CD4-positive, alpha-beta memory T cell (primary cell): ENCODE results near the gene LTBP4. TPM values are rescaled to one million over a fixed set of nuclear protein-coding genes. Genes with fewer than 3 reads are reported as not detected.

Experiments
- CTCF ChIA-PET: fragments of 350-600 bp; sonication (Branson Sonifier 250); formaldehyde crosslinking; loops from one replicate; lab custom pipeline; 2021; ENCODE audit warnings: inconsistent platforms; ENCODE audit not compliant: partially characterized antibody; lab: Charles Lee
- POLR2A ChIA-PET: fragments of 350-600 bp; sonication (Branson Sonifier 250); formaldehyde crosslinking; loops from one replicate; lab custom pipeline; 2021; ENCODE audit not compliant: partially characterized antibody; lab: Charles Lee
- DNase-seq, 5 donors: peaks; one replicate each; pipeline versions ENCODE4 v3.0.0 to v3.0.0-alpha.2; 2020 to 2022; ENCODE audit warnings: mixed read lengths in 1 of 5
- H3K27ac ChIP-seq: one replicate; pipeline ENCODE4 v1.7.0; 2013; ENCODE audit warnings: low read depth, low read length
- H3K27me3 ChIP-seq: 2 replicates; pipeline ENCODE4 v1.7.0; 2013; ENCODE audit warnings: mild to moderate bottlenecking, low read length, moderate library complexity; ENCODE audit not compliant: insufficient read depth
- H3K36me3 ChIP-seq: 2 replicates; pipeline ENCODE4 v1.7.0; 2013; ENCODE audit warnings: mild to moderate bottlenecking, low read length, moderate library complexity; ENCODE audit not compliant: insufficient read depth
- H3K4me1 ChIP-seq: 2 replicates; pipeline ENCODE4 v1.7.0; 2013; ENCODE audit warnings: mild to moderate bottlenecking, low read length, moderate library complexity; ENCODE audit not compliant: insufficient read depth
- H3K4me3 ChIP-seq, 2 donors: one replicate each; pipeline ENCODE4 v1.7.0; 2013; ENCODE audit warnings: low read length in 2 of 2, mild to moderate bottlenecking in 1 of 2
- H3K9me3 ChIP-seq, 2 donors: one replicate each; pipeline ENCODE4 v1.7.0; 2013; ENCODE audit warnings: low read length in 2 of 2, control low read depth in 1 of 2; ENCODE audit not compliant: control insufficient read depth in 1 of 2
- H3K27ac Mint-ChIP-seq, 7 donors: one replicate each; pipeline ENCODE4 v1.8.0; 2020 to 2021; ENCODE audit warnings: mixed read lengths in 7 of 7, mild to moderate bottlenecking in 6 of 7, inconsistent platforms in 3 of 7, moderate library complexity in 3 of 7
- H3K27me3 Mint-ChIP-seq, 2 donors: one replicate each; pipeline ENCODE4 v1.8.0; 2020 to 2021; ENCODE audit warnings: mixed read lengths in 2 of 2
- H3K36me3 Mint-ChIP-seq, 2 donors: one replicate each; pipeline ENCODE4 v1.8.0; 2020 to 2021; ENCODE audit warnings: mixed read lengths in 2 of 2, inconsistent platforms in 1 of 2, mild to moderate bottlenecking in 1 of 2
- H3K4me1 Mint-ChIP-seq, 4 donors: one replicate each; pipeline ENCODE4 v1.8.0; 2020 to 2021; ENCODE audit warnings: mixed read lengths in 4 of 4, mild to moderate bottlenecking in 1 of 4
- H3K4me3 Mint-ChIP-seq, 8 donors: one replicate each; pipeline ENCODE4 v1.8.0; 2020 to 2021; ENCODE audit warnings: mixed read lengths in 8 of 8, mild to moderate bottlenecking in 7 of 8, moderate library complexity in 6 of 8, inconsistent platforms in 3 of 8
- H3K9me3 Mint-ChIP-seq, 8 donors: one replicate each; pipeline ENCODE4 v1.8.0; 2020 to 2021; ENCODE audit warnings: mixed read lengths in 8 of 8, mild to moderate bottlenecking in 5 of 8, inconsistent platforms in 3 of 8, moderate library complexity in 1 of 8
- intact Hi-C: fragments of 100-400 bp; cut with micrococcal nuclease; formaldehyde crosslinking; loops from one replicate; pipeline ENCODE4 v1.15.1; 2023
- polyA plus RNA-seq, 2 donors: library from polyadenylated mRNA; unstranded; fragments of 300-500 nt; fragmentation: Illumina TruSeq; gene quantifications; one replicate each; pipeline ENCODE4 v1.2.3, GENCODE V29; 2021
- total RNA-seq, 2 experiments: library from RNA; stranded (reverse); gene quantifications; one replicate each; pipeline ENCODE4 v1.2.3, GENCODE V29; 2021

LTBP4 gene
- total and polyA plus RNA-seq, 4 experiments from 2014 or later, result 26.0 to 158 (median 103) TPM

GRCh38 chr19:40599902-40600569 lies 1.1 kb upstream of the LTBP4 start:
- CTCF ChIA-PET, result interaction anchor here (0.5 to 6.8 kb wide), 10 partner anchors 10 to 295 kb away, joined by 3 to 57 read pairs (median 8); no protein-coding TSS in a partner anchor
- POLR2A ChIA-PET, result interaction anchor here (0.6 to 7.8 kb wide), 4 partner anchors 10 to 180 kb away, joined by 3 to 71 read pairs (median 10); no protein-coding TSS in a partner anchor
- Histone ChIP-seq H3K36me3 (no peaks in the 10 kb centered on the region), H3K27ac (no peak overlapping the region), H3K4me1 (peaks cover 72% of the 10 kb centered on the region), H3K9me3 (no peaks in the 10 kb centered on the region), H3K27me3 (peaks cover 26% of the 10 kb centered on the region), H3K4me3 (no peak overlapping the region)
- DNase-seq, result peak in 1 of 5 donors; percentile 42
- Mint-ChIP-seq H3K9me3 (peaks cover 0 to 3% (median 0%) of the 10 kb centered on the region in 8 donors), H3K27me3 (peaks cover 19 to 29% of the 10 kb centered on the region in 2 donors), H3K27ac (peak overlapping the region in 6 of 7 donors; percentile 0 to 81 (median 46)), H3K36me3 (no peaks in the 10 kb centered on the region), H3K4me1 (peaks cover 37 to 69% (median 51%) of the 10 kb centered on the region in 4 donors), H3K4me3 (peak overlapping the region in 7 of 8 donors; percentile 68 to 84 (median 78))
- intact Hi-C loops, result loop anchor here (1.0 to 5.0 kb wide), 3 partner anchors 15 to 295 kb away; partner anchors contain the start of gene SERTAD1

GRCh38 chr19:40600570-40601133 lies 517 bp upstream of the LTBP4 start:
- Mint-ChIP-seq H3K36me3 (peaks cover 0 to under 1% of the 10 kb centered on the region in 2 donors), H3K27me3 (peaks cover 19 to 29% of the 10 kb centered on the region in 2 donors), H3K4me3 (peak overlapping the region; percentile 57 to 84 (median 73)), H3K27ac (peak overlapping the region in 6 of 7 donors; percentile 15 to 81 (median 58)), H3K4me1 (peaks cover 40 to 74% (median 54%) of the 10 kb centered on the region in 4 donors), H3K9me3 (peaks cover 0 to 3% (median 0%) of the 10 kb centered on the region in 8 donors)
- Histone ChIP-seq H3K9me3 (no peaks in the 10 kb centered on the region), H3K36me3 (no peaks in the 10 kb centered on the region), H3K4me3 (no peak overlapping the region), H3K4me1 (peaks cover 75% of the 10 kb centered on the region), H3K27me3 (peaks cover 26% of the 10 kb centered on the region), H3K27ac (no peak overlapping the region)
- intact Hi-C loops, result loop anchor here (2.0 to 5.0 kb wide), 2 partner anchors 14 to 173 kb away; partner anchors contain the start of gene SERTAD1
- CTCF ChIA-PET, result interaction anchor here (1.0 to 6.8 kb wide), 9 partner anchors 10 to 296 kb away, joined by 3 to 57 read pairs (median 8); no protein-coding TSS in a partner anchor
- POLR2A ChIA-PET, result interaction anchor here (1.6 to 7.8 kb wide), 4 partner anchors 9 to 135 kb away, joined by 8 to 71 read pairs (median 26); partner anchors contain the start of genes BLVRB and SPTBN4
- peak in 1 of 5 donors; percentile 33 for DNase-seq

- H3K36me3 ChIP-seq, result no peaks in the 10 kb centered on the region
- peak overlapping the region; percentile 61 for H3K27ac ChIP-seq
Observed at GRCh38 chr19:40603071-40603388, 1.9 kb downstream of the LTBP4 start.

DNA sequence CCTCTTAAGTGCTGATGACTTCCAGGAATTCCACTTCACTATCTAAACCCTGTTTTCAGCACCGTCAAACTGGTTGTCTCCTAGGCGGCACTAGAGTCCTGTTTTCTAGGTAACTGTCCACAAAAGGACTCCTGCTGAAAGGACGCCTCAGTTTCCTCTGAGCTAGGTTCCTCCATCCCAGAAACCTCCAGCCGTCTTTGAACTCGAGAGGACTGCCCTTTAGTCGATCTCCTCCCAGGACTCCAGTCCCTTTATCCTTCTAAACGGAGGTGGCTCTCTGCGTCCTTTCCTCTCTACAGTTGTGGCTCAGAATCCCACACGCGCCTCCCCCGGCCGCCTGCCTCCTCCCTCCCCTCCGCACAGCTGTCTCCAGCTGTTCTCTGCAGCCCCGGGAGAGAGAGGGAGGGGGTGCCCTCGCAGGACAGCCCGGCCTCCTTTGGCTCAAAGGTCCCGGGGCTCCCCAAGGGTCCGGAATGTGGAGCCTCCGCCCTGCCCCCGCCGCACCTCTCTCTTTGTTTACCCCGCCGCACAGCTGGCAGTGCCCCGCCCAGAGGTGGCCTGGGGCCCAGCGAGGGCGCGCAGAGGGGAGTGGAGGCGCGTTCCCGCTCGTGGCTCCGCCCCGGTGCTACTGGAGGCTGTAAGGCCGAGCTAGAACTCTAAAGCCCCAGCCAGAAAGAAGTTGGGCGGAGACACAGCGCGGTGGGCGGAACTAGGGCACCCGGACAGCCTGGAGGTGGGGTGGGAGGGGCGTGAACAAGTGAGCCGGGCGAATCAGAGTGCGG lies 2.4 kb downstream of the LTBP4 start:
- H3K9me3 Mint-ChIP-seq, result peaks cover 0 to 2% (median 0%) of the 10 kb centered on the region in 8 donors
- intact Hi-C loops, result loop anchor here (2.0 to 5.0 kb wide), 3 partner anchors 139 to 176 kb away; partner anchors contain the start of genes BLVRB, SERTAD1 and SERTAD3
- peak overlapping the region; percentile 80 to 97 (median 90) for H3K4me3 Mint-ChIP-seq
- H3K27me3 Mint-ChIP-seq, result peaks cover 9 to 19% of the 10 kb centered on the region in 2 donors
- peak; percentile 94 to 99 (median 98) for DNase-seq
- Histone ChIP-seq H3K27ac (peak overlapping the region; percentile 61), H3K36me3 (no peaks in the 10 kb centered on the region), H3K9me3 (no peaks in the 10 kb centered on the region), H3K4me3 (peak overlapping the region; percentile 47 to 59), H3K4me1 (peaks cover 84% of the 10 kb centered on the region), H3K27me3 (peaks cover 14% of the 10 kb centered on the region)
- POLR2A ChIA-PET, result interaction anchor here (0.6 to 7.8 kb wide), 27 partner anchors 8 to 946 kb away, joined by 3 to 94 read pairs (median 5); partner anchors contain the start of genes ACTMAP, BLVRB, COQ8B and EGLN2
- peaks cover 0 to 3% of the 10 kb centered on the region in 2 donors for H3K36me3 Mint-ChIP-seq
- H3K27ac Mint-ChIP-seq, result peak overlapping the region; percentile 96 to 99 (median 97)
- CTCF ChIA-PET, result interaction anchor here (0.6 to 5.8 kb wide), 16 partner anchors 10 to 464 kb away, joined by 3 to 106 read pairs (median 4); partner anchors contain the start of genes BLVRB, SERTAD1 and SPTBN4
- peaks cover 39 to 91% (median 64%) of the 10 kb centered on the region in 4 donors for H3K4me1 Mint-ChIP-seq

More at GRCh38 chr19:40603071-40603388, 1.9 kb downstream of the LTBP4 start:
- Histone ChIP-seq H3K9me3 (no peaks in the 10 kb centered on the region), H3K4me1 (peaks cover 84% of the 10 kb centered on the region), H3K27me3 (peaks cover 20% of the 10 kb centered on the region), H3K4me3 (no peak overlapping the region)
- peaks cover 0 to 2% (median 0%) of the 10 kb centered on the region in 8 donors for H3K9me3 Mint-ChIP-seq
- no peak for DNase-seq
- H3K36me3 Mint-ChIP-seq, result peaks cover 0 to 3% of the 10 kb centered on the region in 2 donors
- POLR2A ChIA-PET, result interaction anchor here (0.8 to 7.8 kb wide), 18 partner anchors 8 to 661 kb away, joined by 3 to 94 read pairs (median 6); partner anchors contain the start of genes BLVRB, COQ8B, HNRNPUL1 and ITPKC
- CTCF ChIA-PET, result interaction anchor here (0.8 to 5.8 kb wide), 15 partner anchors 10 to 463 kb away, joined by 3 to 106 read pairs (median 5); partner anchors contain the start of genes BLVRB, SERTAD1 and SPTBN4
- intact Hi-C loops, result loop anchor here (5.0 kb wide), 1 partner anchor 176 kb away; the partner anchor contains the start of gene SERTAD1
- H3K27me3 Mint-ChIP-seq, result peaks cover 12 to 23% of the 10 kb centered on the region in 2 donors
- peaks cover 42 to 90% (median 65%) of the 10 kb centered on the region in 4 donors for H3K4me1 Mint-ChIP-seq
- H3K4me3 Mint-ChIP-seq, result peak overlapping the region in 6 of 8 donors; percentile 13 to 97 (median 86)
- H3K27ac Mint-ChIP-seq, result peak overlapping the region in 6 of 7 donors; percentile 53 to 99 (median 96)

GRCh38 chr19:40604171-40604646 lies 3.0 kb downstream of the LTBP4 start:
- POLR2A ChIA-PET, result interaction anchor here (0.6 to 7.8 kb wide), 24 partner anchors 10 to 945 kb away, joined by 3 to 94 read pairs (median 5); partner anchors contain the start of genes BLVRB, COQ8B, EGLN2 and HNRNPUL1
- CTCF ChIA-PET, result interaction anchor here (0.6 to 5.8 kb wide), 11 partner anchors 9 to 463 kb away, joined by 3 to 106 read pairs (median 5); partner anchors contain the start of genes BLVRB, SERTAD1 and SPTBN4
- intact Hi-C loops, result loop anchor here (2.0 to 5.0 kb wide), 3 partner anchors 139 to 177 kb away; partner anchors contain the start of genes BLVRB, SERTAD1 and SERTAD3

More at GRCh38 chr19:40604171-40604646, 3.0 kb downstream of the LTBP4 start:
- peak overlapping the region; percentile 61 for H3K27ac ChIP-seq
- DNase-seq, result no peak
- H3K4me3 Mint-ChIP-seq, result peak overlapping the region; percentile 80 to 97 (median 90)
- H3K4me1 ChIP-seq, result peaks cover 84% of the 10 kb centered on the region
- H3K9me3 Mint-ChIP-seq, result peaks cover 0 to 2% (median 0%) of the 10 kb centered on the region in 8 donors
- H3K9me3 ChIP-seq, result no peaks in the 10 kb centered on the region
- peaks cover 9 to 15% of the 10 kb centered on the region in 2 donors for H3K27me3 Mint-ChIP-seq
- H3K4me3 ChIP-seq, result peak overlapping the region; percentile 47 to 59
- peak overlapping the region; percentile 96 to 99 (median 97) for H3K27ac Mint-ChIP-seq
- peaks cover 39 to 91% (median 64%) of the 10 kb centered on the region in 4 donors for H3K4me1 Mint-ChIP-seq
- H3K36me3 Mint-ChIP-seq, result peaks cover 0 to 3% of the 10 kb centered on the region in 2 donors
- peaks cover 13% of the 10 kb centered on the region for H3K27me3 ChIP-seq
- no peaks in the 10 kb centered on the region for H3K36me3 ChIP-seq
